HepG2 (cell line): ENCODE measurements around the gene RPS27L. TPM values are rescaled to one million over a fixed set of nuclear protein-coding genes. Genes with fewer than 3 reads are reported as not detected.

Source experiments
- CEBPB ChIP-seq: IDR thresholded peaks from 2 replicates; pipeline ENCODE4 v1.6.1; 2011; ENCODE audit warnings: low read depth, low read length, improper control_type of control experiment, borderline replicate concordance
- CREB1 ChIP-seq, 2 experiments: fragments of 450-650 bp in 1 of 2; IDR thresholded peaks; 2 replicates each; pipeline ENCODE4 v1.6.1; 2016 to 2017; ENCODE audit warnings: control low read depth in 1 of 2, mild to moderate bottlenecking in 1 of 2, missing compliant biosample characterization in 1 of 2, missing genetic modification characterization in 1 of 2
- FOXJ3 ChIP-seq: sonication (generic); formaldehyde crosslinking; IDR thresholded peaks from 2 replicates; pipeline ENCODE4 v1.4.0; 2020; ENCODE audit warnings: missing genetic modification reagents, mild to moderate bottlenecking, borderline replicate concordance
- KAT2B ChIP-seq: fragments of 150-350 bp; IDR thresholded peaks from 2 replicates; pipeline ENCODE4 v1.6.1; 2014; ENCODE audit warnings: low read depth, low read length, borderline replicate concordance
- RBAK ChIP-seq: sonication (generic); formaldehyde crosslinking; IDR thresholded peaks from 2 replicates; pipeline ENCODE4 v1.5.1; 2020; ENCODE audit warnings: mild to moderate bottlenecking, missing genetic modification reagents
- SIN3A ChIP-seq: IDR thresholded peaks from 2 replicates; pipeline ENCODE4 v1.6.1; 2011; ENCODE audit warnings: low read depth, mild to moderate bottlenecking, control low read depth, low read length, borderline replicate concordance
- ZNF224 ChIP-seq: sonication (generic); formaldehyde crosslinking; IDR thresholded peaks from 2 replicates; pipeline ENCODE4 v1.5.0; 2020; ENCODE audit warnings: mild to moderate bottlenecking, missing genetic modification reagents
- ZNF292 ChIP-seq: sonication (generic); formaldehyde crosslinking; IDR thresholded peaks from 2 replicates; pipeline ENCODE4 v1.8.1; 2022; ENCODE audit warnings: mild to moderate bottlenecking, low read depth, missing genetic modification reagents, borderline replicate concordance
- ZNF605 ChIP-seq: sonication (generic); formaldehyde crosslinking; IDR thresholded peaks from 2 replicates; pipeline ENCODE4 v1.8.0; 2022; ENCODE audit warnings: mild to moderate bottlenecking, missing genetic modification reagents
- polyA plus RNA-seq, 8 experiments: library from polyadenylated mRNA; depleted of rRNA in 3 of 8; stranded (reverse) in 7 of 8; unstranded in 1 of 8; fragments of >200 nt; fragmentation: Illumina TruSeq in 4 of 8; extraction: Trizol in 4 of 8; gene quantifications; 2 replicates each; pipeline versions ENCODE4 v1.2.1 to v1.2.3, GENCODE V29; 2011 to 2016; ENCODE audit warnings: low read depth in 4 of 8, missing spikeins in 1 of 8, mixed read lengths in 1 of 8; ENCODE audit not compliant: insufficient read depth in 1 of 8
- total RNA-seq, 5 experiments: library from RNA; depleted of rRNA; stranded (reverse); fragments of >200 nt; fragmentation: Illumina TruSeq; extraction: Trizol; gene quantifications; 2 replicates each; pipeline ENCODE4 v1.2.3, GENCODE V29; 2016; ENCODE audit warnings: low read depth in 1 of 5
- TF ChIP-seq, protein P1 (sequence below): sonication (generic); formaldehyde crosslinking; IDR thresholded peaks from 2 replicates; pipeline ENCODE4 v1.5.0; 2020; ENCODE audit warnings: mild to moderate bottlenecking, missing genetic modification reagents
- TF ChIP-seq, protein P2 (sequence below): sonication (generic); formaldehyde crosslinking; IDR thresholded peaks from 2 replicates; pipeline ENCODE4 v1.5.0; 2020; ENCODE audit warnings: missing genetic modification reagents
- TF ChIP-seq, protein P3 (sequence below): sonication (generic); formaldehyde crosslinking; IDR thresholded peaks from 2 replicates; pipeline ENCODE4 v1.4.0; 2020; ENCODE audit warnings: missing genetic modification reagents, borderline replicate concordance
- TF ChIP-seq, protein P4 (sequence below), 2 experiments: sonication (generic) in 1 of 2; formaldehyde crosslinking in 1 of 2; IDR thresholded peaks; 2 replicates each; pipeline versions ENCODE4 v1.6.1 to v1.9.0; 2014 to 2022; ENCODE audit warnings: antibody characterized with exemption in 1 of 2, borderline replicate concordance in 1 of 2, inconsistent platforms in 1 of 2, low read depth in 1 of 2, missing genetic modification reagents in 1 of 2

Gene RPS27L
- total and polyA plus RNA-seq, 2 of the 13 experiments (the other 11 are each of a cell fraction or from before 2014, with no cell fraction given) = 231 to 433 TPM

DNA sequence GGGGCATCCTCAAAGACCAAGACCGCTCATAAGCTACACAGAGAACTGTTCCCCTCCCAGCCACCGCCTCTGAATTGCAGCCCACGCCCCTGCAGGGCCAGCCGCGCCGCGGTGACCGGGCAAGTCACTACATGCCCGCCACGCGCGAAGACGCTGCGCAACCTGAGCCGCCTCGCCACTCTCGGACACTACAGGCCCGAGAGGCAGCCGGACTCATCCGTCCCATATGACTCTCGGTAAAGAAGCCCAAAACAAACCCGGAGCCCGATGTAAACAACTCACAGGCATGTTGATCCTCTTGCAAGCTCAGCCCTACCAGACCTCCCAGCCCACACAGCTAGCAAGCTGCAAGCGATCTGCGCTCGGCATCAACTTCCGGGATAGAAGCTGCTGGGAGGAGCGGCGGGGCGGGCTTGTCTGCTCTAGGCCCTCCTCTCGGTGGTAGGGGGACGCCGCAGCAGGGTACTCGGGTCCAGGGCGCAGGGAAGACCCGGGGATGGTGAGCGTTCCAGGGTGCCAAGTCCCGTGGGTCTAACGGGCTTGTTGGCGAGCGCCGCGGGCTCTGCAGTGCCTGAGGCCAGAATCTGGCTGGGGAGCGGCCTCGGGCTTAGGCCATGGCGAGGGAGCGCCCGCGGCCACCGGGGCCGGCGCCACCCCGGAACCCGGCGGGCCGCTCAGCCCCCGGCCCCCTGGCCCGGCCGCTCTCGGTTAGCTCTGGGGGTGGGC, at the start of gene RPS27L (continued):
- TF ChIP-seq, protein P1, sequence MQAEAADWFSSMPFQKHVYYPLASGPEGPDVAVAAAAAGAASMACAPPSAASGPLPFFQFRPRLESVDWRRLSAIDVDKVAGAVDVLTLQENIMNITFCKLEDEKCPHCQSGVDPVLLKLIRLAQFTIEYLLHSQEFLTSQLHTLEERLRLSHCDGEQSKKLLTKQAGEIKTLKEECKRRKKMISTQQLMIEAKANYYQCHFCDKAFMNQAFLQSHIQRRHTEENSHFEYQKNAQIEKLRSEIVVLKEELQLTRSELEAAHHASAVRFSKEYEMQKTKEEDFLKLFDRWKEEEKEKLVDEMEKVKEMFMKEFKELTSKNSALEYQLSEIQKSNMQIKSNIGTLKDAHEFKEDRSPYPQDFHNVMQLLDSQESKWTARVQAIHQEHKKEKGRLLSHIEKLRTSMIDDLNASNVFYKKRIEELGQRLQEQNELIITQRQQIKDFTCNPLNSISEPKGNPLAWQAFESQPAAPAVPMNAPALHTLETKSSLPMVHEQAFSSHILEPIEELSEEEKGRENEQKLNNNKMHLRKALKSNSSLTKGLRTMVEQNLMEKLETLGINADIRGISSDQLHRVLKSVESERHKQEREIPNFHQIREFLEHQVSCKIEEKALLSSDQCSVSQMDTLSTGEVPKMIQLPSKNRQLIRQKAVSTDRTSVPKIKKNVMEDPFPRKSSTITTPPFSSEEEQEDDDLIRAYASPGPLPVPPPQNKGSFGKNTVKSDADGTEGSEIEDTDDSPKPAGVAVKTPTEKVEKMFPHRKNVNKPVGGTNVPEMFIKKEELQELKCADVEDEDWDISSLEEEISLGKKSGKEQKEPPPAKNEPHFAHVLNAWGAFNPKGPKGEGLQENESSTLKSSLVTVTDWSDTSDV = peak; percentile 85; the same call in 1 of the 2 replicates
- no peak for TF ChIP-seq KAT2B
- TF ChIP-seq, protein P2, sequence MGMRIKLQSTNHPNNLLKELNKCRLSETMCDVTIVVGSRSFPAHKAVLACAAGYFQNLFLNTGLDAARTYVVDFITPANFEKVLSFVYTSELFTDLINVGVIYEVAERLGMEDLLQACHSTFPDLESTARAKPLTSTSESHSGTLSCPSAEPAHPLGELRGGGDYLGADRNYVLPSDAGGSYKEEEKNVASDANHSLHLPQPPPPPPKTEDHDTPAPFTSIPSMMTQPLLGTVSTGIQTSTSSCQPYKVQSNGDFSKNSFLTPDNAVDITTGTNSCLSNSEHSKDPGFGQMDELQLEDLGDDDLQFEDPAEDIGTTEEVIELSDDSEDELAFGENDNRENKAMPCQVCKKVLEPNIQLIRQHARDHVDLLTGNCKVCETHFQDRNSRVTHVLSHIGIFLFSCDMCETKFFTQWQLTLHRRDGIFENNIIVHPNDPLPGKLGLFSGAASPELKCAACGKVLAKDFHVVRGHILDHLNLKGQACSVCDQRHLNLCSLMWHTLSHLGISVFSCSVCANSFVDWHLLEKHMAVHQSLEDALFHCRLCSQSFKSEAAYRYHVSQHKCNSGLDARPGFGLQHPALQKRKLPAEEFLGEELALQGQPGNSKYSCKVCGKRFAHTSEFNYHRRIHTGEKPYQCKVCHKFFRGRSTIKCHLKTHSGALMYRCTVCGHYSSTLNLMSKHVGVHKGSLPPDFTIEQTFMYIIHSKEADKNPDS (CRISPR knock-in tag) = peak; percentile 39; the same call in 1 of the 2 replicates
- TF ChIP-seq CREB1 (IDR thresholded peaks at IDR 0.05) = no peak
- TF ChIP-seq CREB1 (CRISPR knock-in tag; IDR thresholded peaks at IDR 0.05) = peak; percentile 21; the same call in 1 of the 2 replicates
- peak; percentile 22; the same call in 1 of the 2 replicates for TF ChIP-seq ZNF224 (CRISPR knock-in tag)
- TF ChIP-seq SIN3A = peak; percentile 93
- peak; percentile 81; the same call in 1 of the 2 replicates for TF ChIP-seq ZNF292 (CRISPR knock-in tag)
- peak; percentile 68; the same call in 1 of the 2 replicates for TF ChIP-seq RBAK (CRISPR knock-in tag)
- TF ChIP-seq, protein P3, sequence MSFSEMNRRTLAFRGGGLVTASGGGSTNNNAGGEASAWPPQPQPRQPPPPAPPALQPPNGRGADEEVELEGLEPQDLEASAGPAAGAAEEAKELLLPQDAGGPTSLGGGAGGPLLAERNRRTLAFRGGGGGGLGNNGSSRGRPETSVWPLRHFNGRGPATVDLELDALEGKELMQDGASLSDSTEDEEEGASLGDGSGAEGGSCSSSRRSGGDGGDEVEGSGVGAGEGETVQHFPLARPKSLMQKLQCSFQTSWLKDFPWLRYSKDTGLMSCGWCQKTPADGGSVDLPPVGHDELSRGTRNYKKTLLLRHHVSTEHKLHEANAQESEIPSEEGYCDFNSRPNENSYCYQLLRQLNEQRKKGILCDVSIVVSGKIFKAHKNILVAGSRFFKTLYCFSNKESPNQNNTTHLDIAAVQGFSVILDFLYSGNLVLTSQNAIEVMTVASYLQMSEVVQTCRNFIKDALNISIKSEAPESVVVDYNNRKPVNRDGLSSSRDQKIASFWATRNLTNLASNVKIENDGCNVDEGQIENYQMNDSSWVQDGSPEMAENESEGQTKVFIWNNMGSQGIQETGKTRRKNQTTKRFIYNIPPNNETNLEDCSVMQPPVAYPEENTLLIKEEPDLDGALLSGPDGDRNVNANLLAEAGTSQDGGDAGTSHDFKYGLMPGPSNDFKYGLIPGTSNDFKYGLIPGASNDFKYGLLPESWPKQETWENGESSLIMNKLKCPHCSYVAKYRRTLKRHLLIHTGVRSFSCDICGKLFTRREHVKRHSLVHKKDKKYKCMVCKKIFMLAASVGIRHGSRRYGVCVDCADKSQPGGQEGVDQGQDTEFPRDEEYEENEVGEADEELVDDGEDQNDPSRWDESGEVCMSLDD (CRISPR knock-in tag) = peak; percentile 14; the same call in 1 of the 2 replicates
- peak; percentile 83 for TF ChIP-seq FOXJ3 (CRISPR knock-in tag)
- TF ChIP-seq CEBPB = no peak
- TF ChIP-seq, protein P4, sequence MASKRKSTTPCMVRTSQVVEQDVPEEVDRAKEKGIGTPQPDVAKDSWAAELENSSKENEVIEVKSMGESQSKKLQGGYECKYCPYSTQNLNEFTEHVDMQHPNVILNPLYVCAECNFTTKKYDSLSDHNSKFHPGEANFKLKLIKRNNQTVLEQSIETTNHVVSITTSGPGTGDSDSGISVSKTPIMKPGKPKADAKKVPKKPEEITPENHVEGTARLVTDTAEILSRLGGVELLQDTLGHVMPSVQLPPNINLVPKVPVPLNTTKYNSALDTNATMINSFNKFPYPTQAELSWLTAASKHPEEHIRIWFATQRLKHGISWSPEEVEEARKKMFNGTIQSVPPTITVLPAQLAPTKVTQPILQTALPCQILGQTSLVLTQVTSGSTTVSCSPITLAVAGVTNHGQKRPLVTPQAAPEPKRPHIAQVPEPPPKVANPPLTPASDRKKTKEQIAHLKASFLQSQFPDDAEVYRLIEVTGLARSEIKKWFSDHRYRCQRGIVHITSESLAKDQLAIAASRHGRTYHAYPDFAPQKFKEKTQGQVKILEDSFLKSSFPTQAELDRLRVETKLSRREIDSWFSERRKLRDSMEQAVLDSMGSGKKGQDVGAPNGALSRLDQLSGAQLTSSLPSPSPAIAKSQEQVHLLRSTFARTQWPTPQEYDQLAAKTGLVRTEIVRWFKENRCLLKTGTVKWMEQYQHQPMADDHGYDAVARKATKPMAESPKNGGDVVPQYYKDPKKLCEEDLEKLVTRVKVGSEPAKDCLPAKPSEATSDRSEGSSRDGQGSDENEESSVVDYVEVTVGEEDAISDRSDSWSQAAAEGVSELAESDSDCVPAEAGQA (IDR thresholded peaks at IDR 0.05; ENCODE audit: low read depth) = 0 out of 2 replicates have a peak, but pooled peaks have one; percentile 56
- TF ChIP-seq, protein P4 (CRISPR knock-in tag; IDR thresholded peaks at IDR 0.05; ENCODE audit: borderline replicate concordance) = peak; percentile 71
- TF ChIP-seq ZNF605 (CRISPR knock-in tag) = peak; percentile 84; the same call in 1 of the 2 replicates
